HG03280 (cell line): ENCODE measurements around the gene OSBPL5.

Source experiments
- ATAC-seq: cut with Tn5 transposase; IDR thresholded peaks from one replicate; pipeline ENCODE4 v1.9.1; 2021; ENCODE audit warnings: mild to moderate bottlenecking, moderate library complexity; ENCODE audit not compliant: unreplicated experiment

Gene OSBPL5

DNA sequence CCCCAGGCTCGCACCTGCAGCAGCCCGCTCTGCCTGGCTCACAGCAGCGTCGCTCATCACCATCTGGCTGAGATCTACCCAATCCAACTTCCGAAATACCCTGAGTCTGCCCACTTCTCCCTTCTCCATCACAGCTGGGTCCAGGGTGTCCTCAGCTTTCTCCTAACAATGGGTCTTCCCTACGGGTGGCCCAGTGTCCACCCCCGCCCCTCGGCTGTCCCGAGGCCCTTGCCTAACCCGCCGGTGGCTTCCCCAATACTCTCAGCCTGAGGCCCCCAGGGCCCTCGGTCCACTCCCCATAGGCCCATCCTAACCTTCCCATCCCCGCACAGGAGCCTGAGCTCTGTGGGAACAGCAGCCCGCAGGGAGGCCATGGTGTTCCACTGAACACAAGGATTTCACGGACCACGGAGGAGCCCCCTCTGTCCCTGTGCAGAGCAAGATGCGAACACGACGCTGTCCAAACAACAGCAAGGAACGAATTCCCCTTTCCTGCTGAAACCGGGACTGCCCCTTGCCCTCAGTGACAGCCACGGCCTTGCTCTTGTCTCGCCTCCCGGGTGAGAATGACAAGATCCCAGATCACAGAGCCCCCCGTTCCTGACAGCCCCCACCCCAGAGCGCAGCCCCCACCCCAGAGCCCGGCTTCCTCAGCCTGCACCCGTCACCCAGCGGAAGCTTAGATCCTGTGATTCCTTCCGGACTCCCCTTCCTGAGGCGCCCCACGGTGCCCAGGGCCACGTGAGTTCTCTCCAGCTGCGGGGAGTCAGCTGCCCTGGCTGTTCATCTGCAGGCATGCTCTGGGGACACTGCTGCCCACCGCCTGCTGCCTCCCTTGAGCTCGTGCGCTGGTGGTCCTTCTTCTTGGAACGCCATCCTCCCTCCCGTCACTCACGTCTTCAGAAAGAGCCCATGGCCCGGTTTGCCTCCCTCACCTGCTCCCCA lies 59.0 kb downstream of the OSBPL5 start:
- no peak for ATAC-seq

- ATAC-seq: no peak
These were observed 59.9 kb downstream of the OSBPL5 start for GRCh38 chr11:3104961-3105790.

DNA sequence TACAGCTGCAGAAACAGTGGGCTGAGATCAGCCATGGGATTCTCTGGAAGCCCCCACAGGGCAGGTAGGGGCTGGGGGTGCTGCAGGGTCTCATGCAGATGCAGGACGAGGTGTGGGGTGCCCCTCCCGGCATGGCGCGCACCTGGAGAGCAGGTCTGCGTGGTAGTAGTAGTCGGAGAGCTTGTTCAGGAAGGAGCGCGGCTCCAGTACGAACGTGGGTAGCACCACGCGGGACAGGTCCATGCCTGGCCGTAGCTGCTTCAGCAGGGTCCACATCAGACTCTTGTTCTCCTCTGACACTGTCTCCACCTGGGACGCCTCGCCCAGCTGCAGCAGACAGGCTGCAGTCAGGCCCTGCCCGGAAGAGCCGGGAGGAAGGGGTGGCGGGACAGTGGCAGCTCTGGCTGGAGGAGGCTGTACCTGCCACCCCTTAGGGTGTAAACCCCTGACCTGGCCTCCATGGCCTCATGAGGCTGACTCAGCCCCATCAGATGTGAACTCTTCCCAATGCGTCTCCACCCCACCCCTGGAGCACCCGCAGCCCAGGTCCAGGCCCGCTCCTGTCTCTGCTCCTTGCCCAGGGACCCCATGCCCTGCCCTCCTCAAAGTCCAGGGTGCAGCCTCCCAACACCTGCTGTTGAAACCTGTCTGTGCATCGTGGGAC lies 60.9 kb downstream of the OSBPL5 start:
- no peak for ATAC-seq

DNA sequence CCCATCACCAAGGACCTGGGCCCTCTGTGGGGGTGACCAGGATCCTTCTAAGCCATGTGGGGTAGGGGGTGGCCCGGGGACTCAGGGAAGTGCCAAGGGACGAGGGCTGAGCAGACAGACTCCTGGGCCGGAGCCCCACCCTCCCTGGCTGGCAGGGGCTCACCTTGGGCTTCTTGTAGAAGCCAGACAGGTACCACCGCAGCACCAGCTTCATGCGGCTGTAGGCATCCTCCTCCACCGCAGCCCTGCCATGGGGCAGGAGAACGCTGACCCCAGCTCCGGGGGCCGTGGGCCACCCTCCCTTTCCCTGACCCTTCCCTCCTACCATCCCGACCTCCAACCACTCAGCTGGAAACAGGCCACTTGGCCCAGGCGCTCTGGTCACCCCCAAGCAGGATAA lies 62.0 kb downstream of the OSBPL5 start:
- no peak for ATAC-seq

GRCh38 chr11:3102641-3102921 lies 62.5 kb downstream of the OSBPL5 start:
- no peak for ATAC-seq

DNA sequence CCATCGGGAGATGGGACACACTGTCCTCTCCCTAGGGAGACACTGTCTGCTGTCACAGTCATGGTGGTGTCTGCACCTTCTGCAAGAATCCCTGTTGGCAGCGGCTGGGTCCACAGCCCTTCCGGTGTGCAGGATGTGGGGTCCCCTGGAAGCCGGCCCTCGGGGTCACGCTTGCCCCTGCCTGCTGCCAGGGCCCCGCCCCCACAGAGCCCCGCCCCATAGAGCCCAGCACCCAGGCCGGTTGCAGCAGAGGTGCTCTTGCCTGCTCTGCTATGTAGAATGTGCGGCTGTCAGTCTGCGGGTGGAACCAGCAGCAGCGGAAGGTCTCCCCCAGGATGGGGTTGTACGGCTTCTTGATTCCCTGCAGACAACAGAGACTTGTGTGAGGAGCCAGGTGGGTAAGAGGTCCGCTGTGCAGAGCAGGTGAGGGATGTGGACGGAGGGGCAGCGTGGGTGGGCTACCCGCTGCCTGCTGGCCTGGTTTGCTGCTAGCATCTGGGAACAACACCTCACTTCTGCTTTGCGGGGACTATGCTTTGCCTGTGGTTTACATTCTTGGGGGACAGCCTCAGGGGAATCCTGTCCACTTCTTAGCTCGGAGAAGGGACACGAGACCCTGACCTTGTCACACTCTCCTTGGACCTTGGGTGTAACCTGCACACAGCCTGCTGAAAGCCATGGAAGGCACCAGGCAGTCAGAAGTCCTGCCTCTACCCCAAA lies 63.0 kb downstream of the OSBPL5 start:
- ATAC-seq: no peak

- ATAC-seq: no peak
These were observed 65.9 kb downstream of the OSBPL5 start for GRCh38 chr11:3099178-3099577.

- no peak for ATAC-seq
These were observed 68.1 kb downstream of the OSBPL5 start for GRCh38 chr11:3096909-3097530.

DNA sequence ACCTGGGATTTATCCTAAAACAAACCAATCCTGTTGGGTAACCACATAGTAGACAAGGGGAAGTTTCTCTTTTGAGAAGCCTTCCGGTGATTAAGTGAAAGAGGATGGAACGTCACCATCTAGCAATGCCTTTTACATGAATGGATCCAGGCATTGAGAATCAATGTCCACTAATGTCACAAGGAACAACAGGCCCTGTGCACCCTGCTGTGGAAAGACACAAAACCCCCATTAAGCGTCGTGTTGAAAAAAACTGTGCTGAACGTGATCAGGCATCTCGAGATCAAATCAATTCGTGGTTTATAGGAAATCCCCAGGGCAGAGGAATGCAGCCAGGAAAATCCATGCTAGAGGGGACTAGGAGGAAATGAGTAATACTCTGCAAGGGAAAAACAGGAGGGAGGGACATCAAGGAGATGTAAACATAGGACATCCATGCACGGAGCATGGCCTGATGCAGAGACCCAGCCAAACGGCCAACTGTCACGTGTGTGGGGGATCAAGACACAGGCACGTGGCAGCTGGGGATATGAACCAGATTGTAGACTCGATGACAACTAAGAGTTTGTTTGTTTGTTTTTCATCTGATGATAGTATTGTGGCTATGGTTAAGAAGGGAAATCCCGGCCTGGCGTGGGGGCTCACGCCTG lies 69.3 kb downstream of the OSBPL5 start:
- no peak for ATAC-seq

- ATAC-seq: no peak
These were observed 70.8 kb downstream of the OSBPL5 start for GRCh38 chr11:3094223-3094824.

DNA sequence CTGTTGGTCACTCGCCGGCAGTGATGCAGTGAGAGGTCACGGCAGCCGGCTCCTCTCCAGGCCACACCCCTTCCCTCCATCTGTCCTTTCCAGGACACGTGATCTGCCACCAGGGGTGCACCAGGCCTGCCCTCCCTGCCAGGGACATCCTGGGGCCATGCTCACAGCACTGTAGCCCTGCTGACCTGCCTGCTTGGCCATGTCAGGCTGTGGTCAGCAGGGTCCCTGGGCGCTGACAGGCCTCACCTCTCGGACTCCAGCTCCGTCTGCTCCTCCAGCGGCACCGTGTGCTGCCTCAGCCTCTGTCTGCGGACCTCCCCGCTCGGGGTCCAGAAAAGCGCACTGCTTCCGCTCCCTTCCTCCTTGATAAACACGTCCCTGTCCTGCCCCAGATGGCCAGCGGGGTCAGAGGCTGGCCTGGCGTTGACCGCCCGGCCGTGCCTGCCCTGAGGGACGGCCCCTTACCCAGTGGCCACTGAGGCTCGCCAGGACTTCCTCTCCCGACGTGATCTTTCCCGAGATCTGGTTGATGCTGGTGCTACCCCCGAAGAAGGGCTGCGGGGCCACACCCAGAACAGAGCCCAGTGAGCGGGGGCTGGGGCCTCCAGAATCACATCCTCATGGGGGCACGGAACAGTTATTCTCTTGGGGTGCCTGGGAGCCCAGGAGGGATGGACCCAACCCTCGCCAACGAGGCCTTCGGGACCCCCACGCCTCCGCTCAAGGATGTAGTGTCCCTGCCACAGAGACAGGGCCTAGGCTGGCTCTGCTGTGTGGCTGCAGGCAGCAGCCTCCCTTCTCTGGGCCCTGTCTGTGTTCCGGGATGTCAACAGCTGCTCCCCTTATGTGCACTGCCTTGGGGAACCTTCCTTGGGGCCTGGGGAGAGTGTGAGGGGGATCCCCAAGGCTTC lies 71.6 kb downstream of the OSBPL5 start:
- no peak for ATAC-seq

GRCh38 chr11:3092603-3093141 lies 72.4 kb downstream of the OSBPL5 start:
- ATAC-seq: no peak

- peak; percentile 72 for ATAC-seq
These were observed 73.1 kb downstream of the OSBPL5 start for GRCh38 chr11:3091846-3092602.

DNA sequence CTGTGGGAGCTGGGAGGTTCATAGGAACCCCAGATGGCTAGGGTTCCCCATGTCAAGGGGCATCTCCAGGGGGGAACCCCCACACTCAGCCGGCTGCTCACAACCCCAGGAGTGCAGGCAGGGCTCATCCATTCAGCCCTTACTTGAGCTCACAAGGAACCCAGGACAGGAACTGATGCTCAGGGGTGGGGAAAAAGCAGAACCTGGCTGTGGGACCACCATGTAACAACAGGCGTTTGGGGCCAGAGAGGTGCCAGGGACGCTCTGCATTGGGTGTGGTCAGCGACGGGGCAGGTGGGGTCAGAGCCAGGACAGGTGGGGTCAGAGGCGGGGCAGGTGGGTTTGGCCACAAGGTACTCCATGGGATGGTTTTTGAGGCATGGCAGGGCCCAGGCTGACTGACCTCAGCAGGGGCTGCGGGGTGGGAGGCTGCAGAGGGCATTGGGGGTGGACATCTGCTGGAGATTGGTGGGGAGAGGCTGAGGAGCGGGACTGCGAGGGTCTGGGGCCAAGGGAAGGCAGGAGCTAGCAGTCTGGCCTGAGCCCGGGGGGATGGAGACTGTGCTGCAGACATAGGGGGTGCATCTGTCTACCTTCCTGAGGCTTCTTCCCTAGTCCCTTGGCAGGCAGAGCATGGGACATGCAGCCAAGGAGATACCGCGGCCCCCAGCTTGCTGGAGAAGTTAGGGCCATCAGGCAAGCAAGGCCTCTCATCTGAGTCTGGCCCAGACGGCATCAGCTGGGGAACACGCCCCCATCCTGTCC lies 73.8 kb downstream of the OSBPL5 start:
- no peak for ATAC-seq

DNA sequence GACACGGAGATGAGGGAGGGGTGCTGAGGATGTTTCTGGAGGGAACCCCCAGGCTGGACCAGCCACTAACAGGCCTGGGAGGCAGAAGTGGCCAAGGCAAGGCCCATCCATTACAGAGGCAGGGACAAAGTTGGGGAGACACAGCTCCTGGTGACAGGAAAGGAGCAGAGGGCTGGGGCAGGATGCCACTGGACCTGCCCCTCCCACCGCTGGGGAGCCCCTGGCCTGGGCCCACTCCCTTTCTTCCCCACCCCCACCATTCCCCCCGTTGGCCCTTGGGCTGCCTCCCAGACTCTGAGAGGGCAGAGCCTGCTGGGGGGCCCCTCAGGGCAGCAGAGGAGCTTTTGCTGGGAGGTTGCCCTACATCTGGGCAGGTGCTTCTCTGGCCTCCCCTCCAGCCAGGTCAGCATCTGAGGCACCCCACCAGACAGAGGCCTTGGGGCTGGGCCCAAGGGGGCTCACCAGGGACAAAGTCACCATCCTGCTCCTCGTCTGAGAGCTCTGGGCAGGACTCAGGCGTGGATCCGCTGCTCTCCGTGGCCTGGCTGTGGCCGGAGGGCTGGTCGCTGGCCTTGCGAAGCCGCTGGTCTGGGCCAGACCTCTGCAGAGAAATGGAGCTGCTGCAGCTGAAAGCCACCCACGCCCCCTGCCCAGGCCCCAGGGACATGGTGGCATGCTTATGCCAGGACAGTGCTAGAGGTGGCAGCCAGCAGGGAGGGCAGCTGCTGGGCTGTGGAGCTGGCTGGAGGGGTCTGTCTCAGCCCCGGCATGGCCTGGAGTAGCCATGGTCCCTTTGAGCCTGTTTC lies 74.8 kb downstream of the OSBPL5 start:
- no peak for ATAC-seq
